Body of pancreas (tissue), 4 donors: Measurements from ENCODE around the gene GTF3C2. TPM values are rescaled to one million over a fixed set of nuclear protein-coding genes. Genes with fewer than 3 reads are reported as not detected.

ENCODE experiments used
- ATAC-seq: fragments of 150-250 bp; one replicate; pipeline ENCODE4 v1.9.1; 2016
- DNase-seq, 4 donors: peaks; one replicate each; pipeline ENCODE4 v3.0.0-alpha.2; 2019
- H3K27ac ChIP-seq, 4 donors: fragments of 200-600 bp; sonication (generic); 1 replicate in 3 of 4; 2 replicates in 1 of 4; pipeline versions ENCODE4 v1.5.1 to v1.6.1; 2016 to 2019; ENCODE audit warnings: mild to moderate bottlenecking in 1 of 4, mixed read lengths in 1 of 4, moderate library complexity in 1 of 4
- H3K27me3 ChIP-seq, 2 donors: fragments of 200-600 bp; sonication (generic); one replicate each; pipeline ENCODE4 v1.6.0; 2016; ENCODE audit warnings: mild to moderate bottlenecking in 1 of 2
- H3K36me3 ChIP-seq, 2 donors: fragments of 200-600 bp; sonication (generic); replicated peaks in 1 of 2; 2 replicates each; pipeline ENCODE4 v1.5.1; 2016; ENCODE audit warnings: low read depth in 2 of 2; ENCODE audit not compliant: insufficient read depth in 1 of 2
- H3K4me1 ChIP-seq: fragments of 200-600 bp; sonication (generic); one replicate; pipeline ENCODE4 v1.6.0; 2016
- H3K4me3 ChIP-seq, 2 donors: fragments of 200-600 bp; sonication (generic); 1 replicate in 1 of 2; 2 replicates in 1 of 2; pipeline ENCODE4 v1.5.1; 2016 to 2019
- H3K9me3 ChIP-seq, 3 donors: fragments of 200-600 bp; sonication (generic); 1 replicate in 2 of 3; 2 replicates in 1 of 3; pipeline ENCODE4 v1.5.1; 2016
- POLR2A ChIP-seq, 3 donors: fragments of 450-650 bp; IDR thresholded peaks; one replicate each; pipeline ENCODE4 v1.6.1; 2016; ENCODE audit warnings: antibody characterized with exemption in 3 of 3, mild to moderate bottlenecking in 2 of 3
- WGBS, 2 donors: methylation state at CpG; one replicate each; pipeline ENCODE4 v1.1.5; 2017; 5-methylcytosine and 5-hydroxymethylcytosine counted together
- intact Hi-C: fragments of 100-400 bp; cut with DNase I; formaldehyde crosslinking; loops from one replicate; pipeline ENCODE4 v1.15.1; 2023
- total RNA-seq, 2 donors: library from RNA; depleted of rRNA; stranded (reverse); fragments of >200 nt; gene quantifications; one replicate each; pipeline ENCODE4 v1.1.0, GENCODE V29; 2016
- TF ChIP-seq, protein P1 (sequence below), 7 experiments: fragments of 450-650 bp in 4 of 7; fragments of 200-600 bp in 3 of 7; sonication (generic) in 3 of 7; IDR thresholded peaks; one replicate each; pipeline ENCODE4 v1.5.1; 2016 to 2019; ENCODE audit warnings: antibody characterized with exemption in 7 of 7

Gene GTF3C2
- total RNA-seq, 2 donors from 2014 or later: 26.2 to 73.2 TPM

DNA sequence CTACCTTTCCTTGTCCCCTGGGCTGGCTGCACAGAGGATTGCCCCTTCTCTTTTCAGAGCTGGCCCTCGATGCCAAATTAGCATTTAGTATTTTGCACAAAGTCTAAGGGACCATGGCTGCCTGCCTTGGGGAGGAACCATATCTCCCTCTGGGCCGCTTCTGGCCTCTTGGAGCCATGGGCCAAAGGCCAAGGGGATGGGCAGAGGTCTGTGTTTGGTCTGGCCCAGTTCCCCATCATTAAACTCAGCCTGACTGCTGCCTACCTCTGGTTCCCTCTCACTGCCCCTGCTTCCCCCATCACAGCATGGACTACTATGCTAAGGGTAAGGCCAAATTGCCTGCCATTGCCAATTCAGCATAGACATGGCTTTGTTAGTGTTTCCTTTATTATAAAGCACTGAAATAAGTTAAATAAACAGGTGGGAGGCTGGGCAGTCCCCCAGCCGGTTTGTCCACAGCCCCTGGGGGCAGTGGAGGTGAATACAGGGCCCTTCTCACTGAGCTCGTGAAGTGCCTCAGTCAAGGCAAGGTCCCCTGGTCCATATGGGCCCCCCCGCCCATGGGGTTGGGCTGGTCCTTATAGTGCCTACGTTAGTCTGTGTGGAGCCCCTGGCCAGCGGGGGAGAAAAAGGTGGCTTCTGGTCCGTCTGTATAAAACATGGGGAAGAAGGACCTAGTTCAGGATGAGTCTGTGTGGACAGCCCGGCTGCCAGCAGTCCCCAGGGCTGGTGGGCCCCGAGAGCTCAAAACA is 20.5 kb upstream of the GTF3C2 start:
- DNase-seq: no peak
- H3K4me1 ChIP-seq: peaks cover 35% of the 10 kb centered on the region
- H3K27ac ChIP-seq: no peak overlapping the region
- no peak overlapping the region for H3K4me3 ChIP-seq
- ATAC-seq: no peak
- 63 to 72% methylated on average over 9 to 10 of the region's 10 CpGs for WGBS, 2 donors
- intact Hi-C loops: no loop called here
- no peaks in the 10 kb centered on the region for H3K9me3 ChIP-seq
- no peaks in the 10 kb centered on the region for H3K27me3 ChIP-seq
- H3K36me3 ChIP-seq: peaks cover 17 to 28% of the 10 kb centered on the region in 2 donors
- no peak for TF ChIP-seq POLR2A (IDR thresholded peaks at IDR 0.05)
- TF ChIP-seq, protein P1, sequence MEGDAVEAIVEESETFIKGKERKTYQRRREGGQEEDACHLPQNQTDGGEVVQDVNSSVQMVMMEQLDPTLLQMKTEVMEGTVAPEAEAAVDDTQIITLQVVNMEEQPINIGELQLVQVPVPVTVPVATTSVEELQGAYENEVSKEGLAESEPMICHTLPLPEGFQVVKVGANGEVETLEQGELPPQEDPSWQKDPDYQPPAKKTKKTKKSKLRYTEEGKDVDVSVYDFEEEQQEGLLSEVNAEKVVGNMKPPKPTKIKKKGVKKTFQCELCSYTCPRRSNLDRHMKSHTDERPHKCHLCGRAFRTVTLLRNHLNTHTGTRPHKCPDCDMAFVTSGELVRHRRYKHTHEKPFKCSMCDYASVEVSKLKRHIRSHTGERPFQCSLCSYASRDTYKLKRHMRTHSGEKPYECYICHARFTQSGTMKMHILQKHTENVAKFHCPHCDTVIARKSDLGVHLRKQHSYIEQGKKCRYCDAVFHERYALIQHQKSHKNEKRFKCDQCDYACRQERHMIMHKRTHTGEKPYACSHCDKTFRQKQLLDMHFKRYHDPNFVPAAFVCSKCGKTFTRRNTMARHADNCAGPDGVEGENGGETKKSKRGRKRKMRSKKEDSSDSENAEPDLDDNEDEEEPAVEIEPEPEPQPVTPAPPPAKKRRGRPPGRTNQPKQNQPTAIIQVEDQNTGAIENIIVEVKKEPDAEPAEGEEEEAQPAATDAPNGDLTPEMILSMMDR (IDR thresholded peaks at IDR 0.05): no peak

DNA sequence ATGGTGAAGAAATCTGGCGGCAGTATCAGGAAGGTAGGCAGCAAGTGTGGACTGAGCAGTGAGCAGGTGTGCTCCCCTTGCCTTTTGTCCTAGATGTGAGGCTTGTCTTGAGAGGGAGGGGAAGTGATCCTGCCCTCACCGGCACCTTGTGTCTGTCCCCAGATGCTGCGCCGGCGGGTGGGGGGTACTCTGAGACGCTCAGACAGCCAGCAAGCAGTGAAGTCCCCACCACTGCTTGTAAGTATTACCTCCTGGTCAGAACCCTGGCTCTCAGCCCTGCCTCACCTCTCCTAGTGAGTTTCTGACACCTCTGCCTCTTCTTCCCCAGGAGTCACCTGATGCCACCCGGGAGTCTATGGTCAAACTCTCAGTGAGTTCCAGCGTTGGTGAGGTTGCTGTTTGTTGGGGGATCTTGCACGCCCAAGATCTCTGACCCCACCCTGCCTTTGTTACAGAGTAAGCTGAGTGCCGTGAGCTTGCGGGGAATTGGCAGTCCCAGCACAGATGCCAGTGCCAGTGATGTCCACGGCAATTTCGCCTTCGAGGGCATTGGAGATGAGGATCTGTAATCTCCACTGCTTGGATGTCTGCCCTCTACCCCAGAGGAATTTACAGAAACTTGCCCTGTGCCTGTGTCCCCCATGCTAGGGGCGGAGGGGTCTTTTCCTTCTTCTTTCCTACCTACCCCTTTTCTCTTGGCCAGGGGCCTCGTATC is 19.7 kb upstream of the GTF3C2 start:
- no peak for DNase-seq
- TF ChIP-seq, protein P1 (IDR thresholded peaks at IDR 0.05): no peak
- TF ChIP-seq POLR2A (IDR thresholded peaks at IDR 0.05): no peak
- Histone ChIP-seq H3K27ac (no peak overlapping the region), H3K4me3 (no peak overlapping the region), H3K9me3 (no peaks in the 10 kb centered on the region), H3K36me3 (peaks cover 17 to 28% of the 10 kb centered on the region in 2 donors), H3K27me3 (no peaks in the 10 kb centered on the region), H3K4me1 (peaks cover 40% of the 10 kb centered on the region)
- intact Hi-C loops: no loop called here
- no peak for ATAC-seq
- WGBS, 2 donors: 81 to 85% methylated on average over 13 to 16 of the region's 16 CpGs

DNA sequence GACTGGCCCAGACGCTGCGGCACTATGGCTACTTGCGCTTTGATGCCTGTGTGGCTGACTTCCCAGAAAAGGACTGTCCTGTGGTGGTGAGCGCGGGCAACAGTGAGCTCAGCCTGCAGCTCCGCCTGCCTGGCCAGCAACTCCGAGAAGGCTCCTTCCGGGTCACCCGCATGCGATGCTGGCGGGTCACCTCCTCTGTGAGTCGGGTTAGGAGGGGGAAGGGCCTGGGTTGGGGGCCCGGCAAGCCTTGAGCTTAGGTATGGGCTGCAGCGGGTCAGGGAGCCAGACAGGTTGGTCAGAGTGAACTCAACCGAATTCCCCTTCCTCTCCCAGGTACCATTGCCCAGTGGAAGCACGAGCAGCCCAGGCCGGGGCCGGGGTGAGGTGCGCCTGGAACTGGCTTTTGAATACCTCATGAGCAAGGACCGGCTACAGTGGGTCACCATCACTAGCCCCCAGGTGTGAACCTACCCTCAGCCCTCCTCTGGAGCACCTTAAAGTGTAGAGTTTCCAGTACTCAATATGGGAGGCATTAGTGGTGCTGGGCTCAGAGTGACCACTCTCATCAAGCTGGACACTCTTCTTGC is 19.0 kb upstream of the GTF3C2 start:
- Histone ChIP-seq H3K4me3 (no peak overlapping the region), H3K27me3 (no peaks in the 10 kb centered on the region), H3K4me1 (peaks cover 38% of the 10 kb centered on the region), H3K27ac (no peak overlapping the region), H3K36me3 (peaks cover 17 to 28% of the 10 kb centered on the region in 2 donors), H3K9me3 (no peaks in the 10 kb centered on the region)
- 88 to 95% methylated on average over 15 to 20 of the region's 20 CpGs for WGBS, 2 donors
- TF ChIP-seq, protein P1 (IDR thresholded peaks at IDR 0.05): no peak
- no peak for TF ChIP-seq POLR2A (IDR thresholded peaks at IDR 0.05)
- intact Hi-C loops: no loop called here
- ATAC-seq: no peak
- DNase-seq: no peak

DNA sequence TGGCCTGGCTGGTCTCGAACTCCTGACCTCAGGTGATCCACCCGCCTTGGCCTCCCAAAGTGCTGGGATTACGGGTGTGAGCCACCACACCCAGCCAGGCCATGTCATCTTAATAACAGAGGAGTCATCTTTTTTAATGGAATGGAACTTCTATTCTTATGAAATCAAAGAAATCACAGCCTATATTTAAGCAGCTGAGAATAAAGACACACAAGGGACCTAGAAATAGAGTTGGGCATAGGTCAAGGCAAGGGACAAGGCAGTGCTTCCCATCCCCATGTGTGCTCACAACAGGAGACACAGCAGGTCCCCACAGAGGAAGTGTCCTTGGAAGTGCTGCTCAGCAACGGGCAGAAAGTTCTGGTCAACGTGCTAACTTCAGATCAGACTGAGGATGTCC is 17.0 kb upstream of the GTF3C2 start:
- no peak for TF ChIP-seq POLR2A (IDR thresholded peaks at IDR 0.05)
- TF ChIP-seq, protein P1 (IDR thresholded peaks at IDR 0.05): no peak
- intact Hi-C loops: no loop called here
- Histone ChIP-seq H3K27ac (no peak overlapping the region), H3K9me3 (no peaks in the 10 kb centered on the region), H3K36me3 (peaks cover 17 to 29% of the 10 kb centered on the region in 2 donors), H3K4me1 (peaks cover 31% of the 10 kb centered on the region), H3K27me3 (no peaks in the 10 kb centered on the region), H3K4me3 (no peak overlapping the region)
- 68 to 70% methylated on average over 5 of the region's 5 CpGs for WGBS, 2 donors
- no peak for ATAC-seq
- no peak for DNase-seq
